Measurements from ENCODE around the gene PKD2.

PKD2 gene

DNA sequence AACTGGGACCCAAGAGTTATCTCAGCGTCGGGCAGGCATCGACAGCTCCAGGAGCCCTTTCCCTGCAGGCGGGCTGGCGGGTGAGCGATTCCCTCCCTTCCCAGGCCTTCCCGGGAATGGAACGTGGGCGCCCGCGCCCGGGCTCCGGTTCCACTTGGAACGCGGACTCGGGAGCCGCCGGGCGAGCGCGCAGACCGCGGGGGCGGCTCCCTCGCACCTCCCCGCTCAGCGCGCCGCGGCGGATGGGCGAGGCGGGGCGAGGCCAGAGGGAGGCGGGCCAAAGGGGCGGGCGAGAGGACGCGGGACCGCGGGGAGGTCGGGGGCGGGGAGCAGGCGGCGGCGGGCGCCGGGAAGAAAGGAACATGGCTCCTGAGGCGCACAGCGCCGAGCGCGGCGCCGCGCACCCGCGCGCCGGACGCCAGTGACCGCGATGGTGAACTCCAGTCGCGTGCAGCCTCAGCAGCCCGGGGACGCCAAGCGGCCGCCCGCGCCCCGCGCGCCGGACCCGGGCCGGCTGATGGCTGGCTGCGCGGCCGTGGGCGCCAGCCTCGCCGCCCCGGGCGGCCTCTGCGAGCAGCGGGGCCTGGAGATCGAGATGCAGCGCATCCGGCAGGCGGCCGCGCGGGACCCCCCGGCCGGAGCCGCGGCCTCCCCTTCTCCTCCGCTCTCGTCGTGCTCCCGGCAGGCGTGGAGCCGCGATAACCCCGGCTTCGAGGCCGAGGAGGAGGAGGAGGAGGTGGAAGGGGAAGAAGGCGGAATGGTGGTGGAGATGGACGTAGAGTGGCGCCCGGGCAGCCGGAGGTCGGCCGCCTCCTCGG lies at the start of gene PKD2:
Gene PKD2, plus strand, starts transcription at position 332 of the 818 bp plus-strand sequence. Its CDS starts 99 bp downstream, at position 431.
- peak; percentile 73 for DNase-seq
- in situ Hi-C loops (cut with HindIII; ENCODE audit: low pct_ligation_motif_present, low pct_unique_long_range_greater_than_20kb, low sequenced_read_pairs) = no loop called here

DNA sequence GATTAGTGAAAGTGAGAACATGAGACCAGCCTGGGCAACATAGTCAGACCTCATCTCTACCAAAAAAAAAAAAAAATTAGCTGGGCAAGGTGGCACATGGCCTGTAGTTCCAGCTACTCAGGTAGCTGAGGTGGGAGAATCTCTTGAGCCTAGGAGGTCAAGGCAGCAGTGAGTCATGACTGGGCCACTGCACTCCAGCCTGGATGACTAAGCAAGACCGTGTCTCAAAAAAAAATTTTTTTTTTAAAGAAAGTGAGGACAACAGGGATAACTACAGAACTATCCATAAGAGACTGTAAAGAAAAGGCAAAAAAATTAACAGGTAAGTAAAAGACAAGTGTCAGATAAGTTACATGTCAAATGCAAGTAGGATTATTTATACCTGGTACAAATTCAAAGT lies 45.4 kb upstream of the PKD2 start:
- in situ Hi-C loops (cut with HindIII; ENCODE audit: low pct_ligation_motif_present, low pct_unique_long_range_greater_than_20kb, low sequenced_read_pairs) = loop anchor here (10.0 kb wide), 1 partner anchor 107 kb away; no protein-coding TSS in a partner anchor
- peak; percentile 69 for DNase-seq

GRCh38 chr4:87962398-87963146 lies 44.9 kb upstream of the PKD2 start:
- in situ Hi-C loops (cut with HindIII; ENCODE audit: low pct_ligation_motif_present, low pct_unique_long_range_greater_than_20kb, low sequenced_read_pairs) = loop anchor here (10.0 kb wide), 1 partner anchor 108 kb away; no protein-coding TSS in a partner anchor
- DNase-seq = no peak

DNA sequence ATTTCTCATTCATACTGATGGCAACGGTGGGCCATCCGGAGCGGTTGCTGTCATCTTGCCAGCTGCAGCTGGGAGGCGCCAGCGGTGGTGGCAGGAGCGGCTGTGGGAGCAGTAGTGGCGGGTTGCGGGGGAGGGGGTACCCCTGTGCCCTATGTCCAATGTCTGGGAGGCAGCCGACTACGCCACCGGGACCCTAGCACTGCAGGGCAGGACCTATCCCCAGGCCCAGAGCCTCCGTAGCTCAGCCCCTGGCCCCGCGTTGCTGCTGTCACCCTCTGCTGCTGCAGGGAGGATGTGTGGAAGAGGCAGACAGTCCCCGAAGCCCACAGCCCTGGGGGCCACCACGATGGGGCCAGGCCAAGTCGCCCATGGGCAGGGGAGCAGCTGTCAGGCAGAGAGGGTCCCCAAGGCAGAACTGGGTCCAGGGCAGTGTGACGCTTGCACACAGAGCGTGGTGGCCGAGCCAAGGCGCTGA lies 41.9 kb upstream of the PKD2 start:
- in situ Hi-C loops (cut with HindIII; ENCODE audit: low pct_ligation_motif_present, low pct_unique_long_range_greater_than_20kb, low sequenced_read_pairs) = loop anchor here (10.0 kb wide), 1 partner anchor 111 kb away; no protein-coding TSS in a partner anchor
- DNase-seq = no peak

DNA sequence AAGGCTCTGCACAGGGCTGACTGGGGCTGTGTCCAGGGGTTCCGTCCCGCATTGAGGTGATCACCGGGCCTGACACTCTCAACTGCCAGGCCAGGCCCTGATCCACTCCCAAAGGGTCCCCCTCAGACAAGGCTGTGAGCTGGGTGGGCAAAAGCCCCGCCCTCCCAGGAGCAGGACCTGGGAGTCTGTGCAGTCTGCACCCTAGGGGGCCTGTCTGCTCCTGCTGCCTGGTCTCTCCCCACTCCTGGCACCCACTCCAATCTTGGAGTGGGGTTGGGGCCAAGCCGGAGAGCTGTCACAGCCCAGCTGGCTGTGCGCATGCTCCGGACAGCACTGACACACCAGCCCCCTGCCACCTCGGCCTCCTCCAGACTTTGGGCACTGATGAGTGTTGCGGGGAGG lies 41.3 kb upstream of the PKD2 start:
- no peak for DNase-seq
- in situ Hi-C loops (cut with HindIII; ENCODE audit: low pct_ligation_motif_present, low pct_unique_long_range_greater_than_20kb, low sequenced_read_pairs) = loop anchor here (10.0 kb wide), 1 partner anchor 111 kb away; no protein-coding TSS in a partner anchor

- in situ Hi-C loops (cut with HindIII; ENCODE audit: low pct_ligation_motif_present, low pct_unique_long_range_greater_than_20kb, low sequenced_read_pairs) = loop anchor here (10.0 kb wide), 1 partner anchor 112 kb away; no protein-coding TSS in a partner anchor
- no peak for DNase-seq
Observed at GRCh38 chr4:87967193-87967592, 40.2 kb upstream of the PKD2 start.

- in situ Hi-C loops (cut with HindIII; ENCODE audit: low pct_ligation_motif_present, low pct_unique_long_range_greater_than_20kb, low sequenced_read_pairs) = no loop called here
- DNase-seq = no peak
Observed at GRCh38 chr4:87970121-87970520, 37.3 kb upstream of the PKD2 start.

DNA sequence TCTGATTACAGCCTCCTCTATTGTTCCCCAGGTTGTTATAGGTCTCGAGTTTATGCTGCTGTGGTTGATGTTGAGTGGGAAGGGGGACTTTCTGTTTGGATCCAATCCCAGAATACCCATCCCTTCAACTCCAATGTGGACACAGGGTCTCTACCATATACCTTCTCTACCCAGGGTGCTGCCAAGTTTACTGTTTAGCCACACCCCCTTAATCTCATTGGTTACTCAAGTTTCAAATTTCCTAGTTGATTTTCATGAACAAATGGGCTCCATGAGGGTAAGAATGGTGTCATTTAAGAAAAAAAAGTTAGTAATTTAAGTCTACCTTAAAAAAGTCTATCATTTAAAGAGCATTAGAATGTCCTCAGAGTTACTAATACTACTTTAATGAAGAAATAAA lies 35.6 kb upstream of the PKD2 start:
- no peak for DNase-seq
- in situ Hi-C loops (cut with HindIII; ENCODE audit: low pct_ligation_motif_present, low pct_unique_long_range_greater_than_20kb, low sequenced_read_pairs) = no loop called here

DNA sequence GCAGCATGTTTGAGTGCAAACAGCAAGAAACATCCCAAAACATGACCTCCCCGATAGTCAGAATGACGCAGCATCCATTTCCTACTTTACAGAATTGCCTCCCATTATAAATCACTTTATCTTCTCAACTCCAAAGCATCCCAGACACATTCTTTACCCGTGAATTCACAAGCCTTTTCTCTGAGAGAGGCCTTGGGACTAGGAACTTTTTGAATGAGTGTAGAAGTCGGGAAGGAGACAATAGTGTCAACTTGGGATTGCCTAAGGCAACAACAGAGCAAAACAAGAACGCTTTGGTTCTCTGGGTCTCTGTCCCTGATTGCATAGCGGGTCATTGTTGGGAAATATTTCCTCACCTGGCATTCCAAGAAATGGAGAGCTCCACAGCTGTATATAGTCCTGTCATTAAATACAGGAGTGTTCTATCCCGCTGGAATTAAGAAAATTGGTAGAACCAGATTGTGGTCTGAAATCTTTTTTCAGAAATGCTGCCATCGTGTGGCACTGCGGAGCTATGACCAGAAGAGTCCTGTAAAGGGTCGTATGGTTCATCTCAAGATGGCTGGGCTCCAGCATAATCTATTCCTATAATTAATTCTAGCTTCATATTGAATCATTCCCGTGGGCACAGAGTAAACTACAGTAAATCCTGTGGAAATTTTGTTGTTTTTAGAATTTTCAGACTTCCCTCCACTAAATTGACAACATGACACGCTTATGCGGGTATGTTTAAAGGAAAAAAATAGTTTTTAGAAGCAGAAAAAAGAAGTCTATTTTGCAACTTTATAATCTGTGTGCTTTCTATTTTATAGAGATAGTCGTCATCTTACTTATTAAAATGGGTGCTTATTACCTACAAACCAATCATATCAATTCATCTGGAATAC lies 33.9 kb upstream of the PKD2 start:
- DNase-seq = peak; percentile 79
- in situ Hi-C loops (cut with HindIII; ENCODE audit: low pct_ligation_motif_present, low pct_unique_long_range_greater_than_20kb, low sequenced_read_pairs) = no loop called here

DNA sequence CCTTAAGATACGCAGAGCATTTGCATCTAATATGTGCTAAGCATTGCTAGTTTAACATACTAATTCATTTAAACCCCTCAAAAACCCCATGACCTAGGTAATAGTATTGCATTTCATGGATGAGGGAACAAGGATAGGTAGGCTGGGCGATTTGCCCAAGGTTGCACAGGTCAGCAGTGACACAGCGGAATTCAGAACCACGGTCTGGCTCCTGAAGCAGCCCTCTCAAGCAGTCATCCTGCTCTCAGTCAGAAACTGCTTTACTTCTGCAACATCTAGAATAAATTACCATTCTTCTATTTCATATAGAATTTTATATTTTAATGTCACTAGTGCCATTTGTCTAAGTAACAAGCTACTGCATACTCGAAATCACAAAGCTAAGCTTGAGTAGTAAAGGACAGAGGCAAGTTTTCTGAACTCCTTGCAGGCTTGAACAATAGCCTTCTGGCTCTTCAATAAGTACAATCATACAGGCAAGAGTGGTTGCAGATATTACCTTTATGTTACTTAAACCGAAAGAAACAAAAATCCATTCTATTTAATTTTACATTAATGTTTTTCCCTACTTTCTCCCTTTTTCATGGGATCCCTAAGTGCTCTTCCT lies 32.5 kb upstream of the PKD2 start:
- in situ Hi-C loops (cut with HindIII; ENCODE audit: low pct_ligation_motif_present, low pct_unique_long_range_greater_than_20kb, low sequenced_read_pairs) = no loop called here
- DNase-seq = peak; percentile 81

GRCh38 chr4:87975466-87975865 lies 32.0 kb upstream of the PKD2 start, which contains the start of gene SPP1:
Gene SPP1 (plus strand): TSS chr4:87975714. CDS start chr4:87976896, 1,182 bp downstream.
- in situ Hi-C loops (cut with HindIII; ENCODE audit: low pct_ligation_motif_present, low pct_unique_long_range_greater_than_20kb, low sequenced_read_pairs) = no loop called here
- DNase-seq = peak; percentile 97

DNA sequence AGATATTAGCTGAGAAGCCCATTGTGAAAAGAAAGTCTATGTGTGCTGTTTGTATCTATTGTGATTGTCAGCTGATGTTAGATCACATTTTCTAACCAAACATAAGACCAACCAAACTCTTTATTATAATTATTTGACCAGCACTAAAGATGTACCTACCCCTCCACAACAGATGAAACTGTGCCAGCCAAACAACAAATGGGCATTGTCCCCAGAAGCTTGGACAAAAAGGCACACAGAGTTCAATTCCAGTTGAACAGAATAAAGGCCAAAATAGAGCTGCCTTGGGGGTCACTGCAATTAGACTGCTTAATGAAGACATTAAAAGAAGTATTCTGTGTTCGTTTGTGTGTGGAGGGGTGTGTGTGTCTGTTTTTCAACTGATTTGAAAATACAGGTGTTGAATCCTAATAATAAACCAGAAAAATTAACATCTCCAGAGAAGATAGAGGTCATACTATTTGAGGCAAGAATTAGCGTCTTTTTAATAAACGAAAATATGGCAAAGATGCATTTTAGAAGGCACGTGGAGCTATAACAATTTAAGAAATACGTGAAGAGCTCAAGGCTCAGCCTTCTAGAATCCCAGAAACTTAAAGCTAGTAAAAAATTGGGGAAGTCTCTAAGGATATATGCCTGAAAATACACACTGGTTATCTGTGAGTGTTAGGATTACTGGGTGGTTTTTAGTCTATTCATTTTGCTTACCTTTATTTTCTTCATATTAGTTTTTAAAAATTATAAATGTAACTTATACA lies 29.7 kb upstream of the PKD2 start:
- in situ Hi-C loops (cut with HindIII; ENCODE audit: low pct_ligation_motif_present, low pct_unique_long_range_greater_than_20kb, low sequenced_read_pairs) = no loop called here
- DNase-seq = no peak

DNA sequence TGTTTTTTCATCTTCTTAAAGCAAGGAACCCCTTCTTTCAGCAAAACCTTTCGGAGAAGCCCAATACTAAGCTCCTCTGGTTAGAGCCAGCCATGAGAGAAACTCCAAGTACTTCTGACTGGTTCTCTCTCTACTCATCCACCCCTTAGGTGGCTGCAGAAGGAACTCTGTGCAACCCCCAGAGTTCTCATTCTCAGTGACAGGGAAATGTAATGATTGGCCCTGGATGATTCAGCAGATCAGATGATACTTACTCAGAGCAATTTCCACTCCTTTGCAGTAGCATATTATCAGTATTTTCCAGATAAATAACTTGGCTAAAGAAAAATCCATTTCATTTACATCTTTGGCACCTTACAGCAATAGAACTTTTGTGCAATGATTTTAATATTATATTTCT lies 28.8 kb upstream of the PKD2 start:
- in situ Hi-C loops (cut with HindIII; ENCODE audit: low pct_ligation_motif_present, low pct_unique_long_range_greater_than_20kb, low sequenced_read_pairs) = no loop called here
- peak; percentile 76 for DNase-seq

- in situ Hi-C loops (cut with HindIII; ENCODE audit: low pct_ligation_motif_present, low pct_unique_long_range_greater_than_20kb, low sequenced_read_pairs) = no loop called here
Observed at GRCh38 chr4:87979810-87980209, 27.6 kb upstream of the PKD2 start.

DNA sequence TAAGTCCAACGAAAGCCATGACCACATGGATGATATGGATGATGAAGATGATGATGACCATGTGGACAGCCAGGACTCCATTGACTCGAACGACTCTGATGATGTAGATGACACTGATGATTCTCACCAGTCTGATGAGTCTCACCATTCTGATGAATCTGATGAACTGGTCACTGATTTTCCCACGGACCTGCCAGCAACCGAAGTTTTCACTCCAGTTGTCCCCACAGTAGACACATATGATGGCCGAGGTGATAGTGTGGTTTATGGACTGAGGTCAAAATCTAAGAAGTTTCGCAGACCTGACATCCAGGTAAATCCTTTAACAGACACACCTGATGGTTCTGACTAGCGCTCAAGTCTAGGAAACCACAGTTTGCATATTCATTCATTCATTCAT lies 25.9 kb upstream of the PKD2 start:
- in situ Hi-C loops (cut with HindIII; ENCODE audit: low pct_ligation_motif_present, low pct_unique_long_range_greater_than_20kb, low sequenced_read_pairs) = no loop called here
- DNase-seq = no peak

More at GRCh38 chr4:87979810-87980209, 27.6 kb upstream of the PKD2 start:
- no peak for DNase-seq

GRCh38 chr4:87982036-87982435 lies 25.4 kb upstream of the PKD2 start:
- DNase-seq = no peak
- in situ Hi-C loops (cut with HindIII; ENCODE audit: low pct_ligation_motif_present, low pct_unique_long_range_greater_than_20kb, low sequenced_read_pairs) = no loop called here

DNA sequence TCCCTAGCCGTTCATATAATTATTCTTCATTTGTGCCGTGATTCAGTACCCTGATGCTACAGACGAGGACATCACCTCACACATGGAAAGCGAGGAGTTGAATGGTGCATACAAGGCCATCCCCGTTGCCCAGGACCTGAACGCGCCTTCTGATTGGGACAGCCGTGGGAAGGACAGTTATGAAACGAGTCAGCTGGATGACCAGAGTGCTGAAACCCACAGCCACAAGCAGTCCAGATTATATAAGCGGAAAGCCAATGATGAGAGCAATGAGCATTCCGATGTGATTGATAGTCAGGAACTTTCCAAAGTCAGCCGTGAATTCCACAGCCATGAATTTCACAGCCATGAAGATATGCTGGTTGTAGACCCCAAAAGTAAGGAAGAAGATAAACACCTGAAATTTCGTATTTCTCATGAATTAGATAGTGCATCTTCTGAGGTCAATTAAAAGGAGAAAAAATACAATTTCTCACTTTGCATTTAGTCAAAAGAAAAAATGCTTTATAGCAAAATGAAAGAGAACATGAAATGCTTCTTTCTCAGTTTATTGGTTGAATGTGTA lies 24.9 kb upstream of the PKD2 start:
- in situ Hi-C loops (cut with HindIII; ENCODE audit: low pct_ligation_motif_present, low pct_unique_long_range_greater_than_20kb, low sequenced_read_pairs) = no loop called here

More for the DNA sequence above, 24.9 kb upstream of the PKD2 start:
- peak; percentile 29 for DNase-seq

Data from ACHN (cell line).